Measurements from ENCODE around the gene PDCD1.

PDCD1 gene

DNA sequence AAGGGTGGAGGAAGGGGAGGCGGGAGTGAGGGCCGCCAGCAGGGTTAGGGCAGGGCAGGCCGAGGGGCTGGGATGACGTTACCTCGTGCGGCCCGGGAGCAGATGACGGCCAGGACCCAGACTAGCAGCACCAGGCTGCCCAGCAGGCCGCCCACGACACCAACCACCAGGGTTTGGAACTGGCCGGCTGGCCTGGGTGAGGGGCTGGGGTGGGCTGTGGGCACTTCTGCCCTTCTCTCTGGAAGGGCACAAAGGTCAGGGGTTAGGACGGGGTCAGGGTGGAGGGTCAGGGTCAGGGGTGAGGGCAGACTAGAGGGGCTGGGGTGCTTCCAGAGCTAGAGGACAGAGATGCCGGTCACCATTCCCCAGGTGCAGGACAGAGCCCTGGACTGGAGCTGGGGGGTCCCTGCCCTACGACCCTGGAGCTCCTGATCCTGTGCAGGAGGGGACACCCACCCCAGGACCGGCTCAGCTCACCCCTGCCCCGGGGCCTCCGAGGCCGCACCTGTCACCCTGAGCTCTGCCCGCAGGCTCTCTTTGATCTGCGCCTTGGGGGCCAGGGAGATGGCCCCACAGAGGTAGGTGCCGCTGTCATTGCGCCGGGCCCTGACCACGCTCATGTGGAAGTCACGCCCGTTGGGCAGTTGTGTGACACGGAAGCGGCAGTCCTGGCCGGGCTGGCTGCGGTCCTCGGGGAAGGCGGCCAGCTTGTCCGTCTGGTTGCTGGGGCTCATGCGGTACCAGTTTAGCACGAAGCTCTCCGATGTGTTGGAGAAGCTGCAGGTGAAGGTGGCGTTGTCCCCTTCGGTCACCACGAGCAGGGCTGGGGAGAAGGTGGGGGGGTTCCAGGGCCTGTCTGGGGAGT is 6.3 kb downstream of the PDCD1 start:
- no peak for DNase-seq (ENCODE audit: low read depth)

DNA sequence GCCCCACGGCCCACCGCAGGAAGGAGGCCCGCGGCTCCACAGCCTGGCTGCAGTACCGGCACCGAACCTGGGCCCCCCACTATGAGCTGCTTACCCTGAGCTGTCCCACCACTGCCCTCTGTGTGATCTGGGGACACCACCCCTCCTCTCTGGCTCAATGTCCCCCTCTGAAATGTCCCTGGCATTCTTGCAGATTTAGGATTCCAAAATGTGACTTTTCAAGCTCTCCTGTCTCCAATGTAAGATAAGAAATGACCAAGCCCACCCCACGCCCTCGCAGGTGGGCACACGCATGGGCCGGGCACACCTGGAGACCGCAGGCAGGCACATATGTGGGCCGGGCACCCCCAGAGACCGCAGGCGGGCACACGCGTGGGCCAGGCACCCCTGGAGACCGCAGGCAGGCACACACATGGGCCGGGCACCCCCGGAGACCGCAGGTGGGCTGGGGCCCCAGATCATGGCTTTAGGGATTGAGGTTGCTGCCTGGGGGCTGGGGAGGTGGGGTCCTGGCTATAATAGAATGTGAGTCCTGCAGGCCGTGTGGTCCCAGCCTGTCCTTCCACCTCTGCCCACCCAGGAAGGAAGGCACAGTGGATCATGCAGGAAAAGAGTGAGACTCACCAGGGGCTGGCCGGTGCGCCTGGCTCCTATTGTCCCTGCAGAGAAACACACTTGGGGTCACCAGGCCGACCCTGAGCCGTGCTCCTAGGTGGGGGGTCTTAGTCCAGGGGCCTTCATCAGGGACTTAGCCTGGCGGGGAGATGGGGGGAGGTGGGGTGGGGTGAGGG is 7.2 kb downstream of the PDCD1 start:
- DNase-seq (ENCODE audit: low read depth) = no peak

DNA sequence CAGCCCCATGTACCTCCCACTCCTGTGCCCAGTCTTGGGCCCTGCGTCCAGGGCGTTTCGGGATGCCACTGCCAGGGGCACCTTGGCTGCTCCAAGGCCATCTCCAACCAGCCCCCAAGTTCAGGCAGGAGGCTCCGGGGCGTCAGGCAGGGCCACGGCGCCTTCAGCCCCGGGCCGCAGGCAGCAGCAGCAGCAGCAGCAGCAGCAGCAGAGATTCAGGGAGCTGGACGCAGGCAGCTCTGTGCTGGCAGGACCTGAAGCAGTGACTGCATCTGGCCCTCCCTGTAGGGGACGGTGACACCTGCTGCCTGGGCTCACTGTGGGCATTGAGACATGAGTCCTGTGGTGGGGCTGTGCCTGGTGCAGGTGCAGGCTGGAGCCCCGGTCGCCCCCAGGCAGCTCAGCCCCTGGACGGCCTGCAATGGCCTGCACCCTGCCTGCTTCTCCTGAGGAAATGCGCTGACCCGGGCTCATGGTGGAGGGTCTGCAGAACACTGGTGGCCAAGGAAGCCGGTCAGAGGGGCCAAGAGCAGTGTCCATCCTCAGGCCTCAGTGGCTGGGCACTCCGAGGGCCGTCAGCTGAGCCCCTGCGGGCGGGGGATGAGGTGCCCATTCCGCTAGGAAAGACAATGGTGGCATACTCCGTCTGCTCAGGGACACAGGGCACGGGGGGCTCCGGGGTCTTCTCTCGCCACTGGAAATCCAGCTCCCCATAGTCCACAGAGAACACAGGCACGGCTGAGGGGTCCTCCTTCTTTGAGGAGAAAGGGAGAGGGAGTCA is 8.0 kb downstream of the PDCD1 start:
- DNase-seq (ENCODE audit: low read depth) = no peak

DNA sequence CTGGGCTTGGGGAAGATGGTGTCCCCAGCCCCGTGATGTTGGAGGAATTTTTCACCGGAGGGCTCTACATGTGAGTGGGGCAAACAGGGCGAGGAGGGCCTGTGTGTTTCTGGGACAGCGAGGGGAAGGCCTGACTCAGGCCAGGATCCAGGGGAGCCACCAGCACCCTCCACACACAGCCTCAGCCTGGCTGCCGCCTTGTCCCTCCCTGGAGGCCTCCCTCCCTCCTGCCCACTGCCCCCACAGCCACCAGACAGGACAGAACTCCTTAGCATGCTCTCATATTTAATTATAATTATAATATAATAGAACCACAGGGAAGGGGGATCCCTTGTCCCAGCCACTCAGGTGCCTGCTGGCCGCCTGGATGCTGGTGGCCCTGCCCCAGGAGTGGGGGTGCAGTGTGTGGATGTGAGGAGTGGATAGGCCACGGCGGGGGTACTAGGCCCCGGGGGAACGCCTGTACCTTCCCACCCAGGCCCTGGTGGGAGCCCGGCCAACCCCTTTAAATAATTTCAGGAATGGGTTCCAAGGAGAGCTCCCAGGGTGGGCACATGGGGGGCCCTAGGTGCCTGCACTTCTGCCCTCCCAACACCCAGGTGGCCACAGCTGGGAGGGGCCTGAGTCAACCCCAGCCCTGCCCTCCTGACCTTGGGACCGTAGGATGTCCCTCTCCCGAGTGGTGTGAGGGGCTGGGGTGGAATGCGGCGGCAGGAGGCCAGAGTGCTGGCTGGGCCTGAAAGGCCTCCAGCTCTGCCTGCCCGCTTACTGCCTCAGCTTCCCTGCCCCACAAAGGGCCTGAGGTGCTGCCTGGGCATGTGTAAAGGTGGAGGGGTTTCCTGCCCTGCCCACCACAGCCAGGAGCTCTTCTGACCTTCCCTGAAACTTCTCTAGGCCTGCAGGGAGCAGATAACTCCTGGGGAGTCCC is 8.8 kb downstream of the PDCD1 start:
- no peak for DNase-seq (ENCODE audit: low read depth)

GRCh38 chr2:241848761-241849615 is 9.7 kb downstream of the PDCD1 start:
- no peak for DNase-seq (ENCODE audit: low read depth)

DNA sequence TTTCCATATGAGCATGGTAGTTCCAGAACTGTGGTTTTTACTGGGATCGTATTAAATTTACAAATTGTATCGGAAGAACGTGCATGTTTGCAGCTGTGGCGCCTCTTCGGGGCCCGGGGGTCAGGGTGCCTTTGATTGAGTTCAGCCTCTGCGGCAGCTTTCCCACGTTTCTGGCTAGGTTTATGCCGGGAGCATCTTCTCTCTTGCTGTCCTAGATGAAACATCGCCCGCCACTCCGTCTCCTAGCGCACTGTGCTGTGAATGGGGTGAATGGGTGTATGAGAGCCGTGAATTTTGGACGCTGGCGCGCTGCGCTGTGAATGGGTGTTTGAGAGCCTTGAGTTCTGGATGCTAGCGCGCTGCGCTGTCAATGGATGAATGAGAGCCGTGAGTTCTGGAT is 12.3 kb downstream of the PDCD1 start:
- no peak for DNase-seq (ENCODE audit: low read depth)

DNA sequence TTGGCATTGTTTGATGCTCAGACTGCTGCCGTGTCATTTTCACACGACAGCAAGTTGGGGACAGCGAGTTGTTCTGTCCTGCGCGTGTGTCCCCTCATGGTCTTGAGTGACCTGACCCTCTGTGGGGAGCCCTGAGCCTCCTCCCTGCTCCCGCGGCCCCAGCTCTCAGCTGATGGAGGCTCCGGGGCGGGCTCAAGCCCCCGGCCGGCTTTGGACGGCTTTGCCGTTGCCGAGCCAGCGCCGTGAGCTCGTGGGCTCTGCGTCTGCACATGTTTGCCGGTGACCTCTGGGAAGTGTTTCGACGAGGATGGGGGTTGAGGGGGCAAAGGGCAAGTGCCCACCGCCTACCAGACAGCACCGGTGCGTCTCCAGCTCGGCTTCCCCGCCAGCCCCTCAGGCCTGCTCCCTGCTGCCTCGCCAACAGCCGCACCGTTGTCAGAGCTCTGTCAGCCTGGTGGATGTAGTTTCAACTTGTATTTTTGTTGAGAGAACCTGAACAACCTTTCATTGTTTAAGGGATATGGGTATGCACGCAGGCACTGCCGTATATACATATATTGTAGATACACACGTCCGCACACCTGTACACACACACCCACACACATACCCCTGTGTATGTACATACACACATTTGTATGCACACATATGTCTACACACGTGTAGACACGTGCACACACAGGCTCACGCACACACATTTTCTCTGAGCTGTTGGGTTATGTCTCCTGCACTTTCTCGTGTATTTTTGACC is 13.7 kb downstream of the PDCD1 start:
- no peak for DNase-seq (ENCODE audit: low read depth)

GRCh38 chr2:241844066-241844728 is 14.5 kb downstream of the PDCD1 start:
- DNase-seq (ENCODE audit: low read depth) = peak; percentile 94

- no peak for DNase-seq (ENCODE audit: low read depth)
Observed at GRCh38 chr2:241843321-241844065, 15.2 kb downstream of the PDCD1 start.

- peak; percentile 45 for DNase-seq (ENCODE audit: low read depth)
Observed at GRCh38 chr2:241842620-241843211, 16.0 kb downstream of the PDCD1 start.

GRCh38 chr2:241842067-241842415 is 16.7 kb downstream of the PDCD1 start:
- no peak for DNase-seq (ENCODE audit: low read depth)

- no peak for DNase-seq (ENCODE audit: low read depth)
Observed at GRCh38 chr2:241841181-241842066, 17.3 kb downstream of the PDCD1 start.

GRCh38 chr2:241837197-241837965 is 21.3 kb downstream of the PDCD1 start:
- no peak for DNase-seq (ENCODE audit: low read depth)

GRCh38 chr2:241836292-241836691 is 22.4 kb downstream of the PDCD1 start:
- DNase-seq (ENCODE audit: low read depth) = no peak

GRCh38 chr2:241835611-241836010 is 23.1 kb downstream of the PDCD1 start:
- no peak for DNase-seq (ENCODE audit: low read depth)

DNA sequence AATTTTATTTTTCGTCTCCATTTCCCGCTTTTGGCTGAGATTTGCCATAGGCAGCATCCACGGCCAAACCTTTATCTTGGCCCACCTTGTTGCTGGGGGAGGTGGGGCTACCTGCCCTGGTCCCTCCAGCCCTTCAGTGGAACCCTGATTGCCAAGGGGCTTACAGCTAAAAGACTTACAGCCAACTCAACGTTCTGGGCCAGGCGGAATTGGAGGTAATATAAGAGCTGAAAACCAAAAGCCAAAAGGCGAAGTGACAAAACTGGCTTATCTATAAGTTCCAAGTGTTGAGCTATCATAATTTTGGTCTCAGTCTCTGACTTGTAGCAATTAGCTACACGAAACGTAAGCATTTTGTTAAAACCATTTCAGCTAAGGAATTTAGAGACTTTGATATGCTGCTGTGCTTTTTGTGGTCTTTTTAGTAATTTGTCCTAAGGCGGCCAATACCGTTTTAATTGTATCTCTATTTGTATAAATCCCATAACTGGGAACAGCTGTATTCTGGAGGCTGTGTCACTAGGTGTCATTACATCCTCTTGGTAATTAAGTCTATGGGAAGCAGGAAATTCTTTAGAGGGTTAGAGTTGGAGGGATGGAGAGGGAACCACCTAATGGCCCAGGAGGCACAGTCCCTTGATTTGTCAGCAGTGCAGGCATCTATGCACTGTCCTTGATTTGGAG is 24.0 kb downstream of the PDCD1 start:
- DNase-seq (ENCODE audit: low read depth) = no peak
